ENCODE data around the gene MRPL51.

MRPL51 gene

GRCh38 chr12:6461401-6462233 lies 31.4 kb downstream of the MRPL51 start:
- H3K27ac ChIP-seq = no peak overlapping the region
- no peak for DNase-seq (ENCODE audit: low spot score)
- ChIA-PET POLR2A (ENCODE audit: low non-redundant PET) (no interaction called here), CTCF (interaction anchor here (1.2 kb wide), 1 partner anchor 96 kb away, joined by 3 read pairs; no protein-coding TSS in a partner anchor)
- no peak for TF ChIP-seq CTCF (conservative IDR thresholded peaks at IDR 0.05; ENCODE audit: low read depth)

- H3K27ac ChIP-seq = no peak overlapping the region
- ChIA-PET POLR2A (ENCODE audit: low non-redundant PET) (no interaction called here), CTCF (no interaction called here)
- no peak for TF ChIP-seq CTCF (conservative IDR thresholded peaks at IDR 0.05; ENCODE audit: low read depth)
- DNase-seq (ENCODE audit: low spot score) = no peak
These were observed 32.2 kb downstream of the MRPL51 start for GRCh38 chr12:6460751-6461371.

- CTCF ChIA-PET = interaction anchor here (1.6 kb wide), 1 partner anchor 35 kb away, joined by 7 read pairs; no protein-coding TSS in a partner anchor
These were observed 34.1 kb downstream of the MRPL51 start for GRCh38 chr12:6459004-6459337.

GRCh38 chr12:6458281-6459003 lies 34.6 kb downstream of the MRPL51 start:
- no peak for TF ChIP-seq CTCF (conservative IDR thresholded peaks at IDR 0.05; ENCODE audit: low read depth)
- ChIA-PET POLR2A (ENCODE audit: low non-redundant PET) (no interaction called here), CTCF (interaction anchor here (1.6 kb wide), 1 partner anchor 35 kb away, joined by 7 read pairs; no protein-coding TSS in a partner anchor)
- H3K27ac ChIP-seq = no peak overlapping the region
- no peak for DNase-seq (ENCODE audit: low spot score)

More at GRCh38 chr12:6459004-6459337, 34.1 kb downstream of the MRPL51 start:
- DNase-seq (ENCODE audit: low spot score) = no peak
- POLR2A ChIA-PET (ENCODE audit: low non-redundant PET) = no interaction called here
- no peak overlapping the region for H3K27ac ChIP-seq
- no peak for TF ChIP-seq CTCF (conservative IDR thresholded peaks at IDR 0.05; ENCODE audit: low read depth)

- ChIA-PET POLR2A (ENCODE audit: low non-redundant PET) (interaction anchor here (0.7 kb wide), 1 partner anchor 1479 kb away, joined by 3 read pairs; no protein-coding TSS in a partner anchor), CTCF (no interaction called here)
- H3K27ac ChIP-seq = no peak overlapping the region
- no peak for DNase-seq (ENCODE audit: low spot score)
- no peak for TF ChIP-seq CTCF (conservative IDR thresholded peaks at IDR 0.05; ENCODE audit: low read depth)
These were observed 35.7 kb downstream of the MRPL51 start for GRCh38 chr12:6457220-6457945.

Data from RWPE1 (cell line).